Muscle of arm (tissue), 12 donors: ENCODE measurements around the gene GCK. TPM values are rescaled to one million over a fixed set of nuclear protein-coding genes. Genes with fewer than 3 reads are reported as not detected.

Experiments used
- DNase-seq: peaks from one replicate; pipeline ENCODE4 v3.0.0-alpha.2; 2013
- polyA plus RNA-seq, 12 donors: library from polyadenylated mRNA; unstranded; fragments of 120-200 nt; gene quantifications; one replicate each; pipeline ENCODE4 v1.2.1, GENCODE V29; 2013; ENCODE audit not compliant: insufficient read length in 12 of 12

Gene GCK
- polyA plus RNA-seq, 12 donors: 1.7 to 5.7 (median 3.8) TPM; not detected in 2

DNA sequence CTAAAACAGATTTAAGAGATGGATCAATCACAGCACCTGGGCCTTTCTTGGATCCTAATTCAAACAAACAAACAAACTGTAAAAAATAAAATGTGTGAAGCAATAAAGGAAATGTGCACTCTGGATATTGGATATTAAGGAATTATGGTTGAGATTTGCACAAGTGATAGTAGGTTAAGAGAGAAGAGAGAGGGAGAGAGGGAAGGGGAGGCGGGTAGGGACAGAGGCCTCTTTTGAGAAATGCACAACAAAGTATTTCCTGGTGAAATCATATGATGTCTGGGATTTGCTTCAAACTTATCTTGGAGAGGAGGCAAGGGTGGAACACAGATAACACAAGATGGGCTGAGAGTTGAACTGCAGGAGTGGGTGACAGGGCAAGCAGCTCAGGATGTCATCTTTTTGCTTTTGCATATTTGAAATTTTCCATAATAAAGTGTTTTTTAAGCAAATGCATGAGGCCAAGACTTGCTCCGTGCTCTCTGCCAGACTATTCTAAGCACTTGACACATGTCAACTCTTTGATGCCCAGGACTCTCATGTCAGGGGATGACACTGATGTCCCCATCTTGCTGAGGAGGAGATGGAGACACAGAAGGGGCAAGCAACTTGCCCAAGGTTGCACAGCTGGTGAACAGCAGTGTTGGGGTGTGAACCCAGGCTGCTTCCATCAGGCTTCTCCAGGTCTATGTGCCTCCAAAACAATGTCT is 94.2 kb downstream of the GCK start:
- no peak for DNase-seq

DNA sequence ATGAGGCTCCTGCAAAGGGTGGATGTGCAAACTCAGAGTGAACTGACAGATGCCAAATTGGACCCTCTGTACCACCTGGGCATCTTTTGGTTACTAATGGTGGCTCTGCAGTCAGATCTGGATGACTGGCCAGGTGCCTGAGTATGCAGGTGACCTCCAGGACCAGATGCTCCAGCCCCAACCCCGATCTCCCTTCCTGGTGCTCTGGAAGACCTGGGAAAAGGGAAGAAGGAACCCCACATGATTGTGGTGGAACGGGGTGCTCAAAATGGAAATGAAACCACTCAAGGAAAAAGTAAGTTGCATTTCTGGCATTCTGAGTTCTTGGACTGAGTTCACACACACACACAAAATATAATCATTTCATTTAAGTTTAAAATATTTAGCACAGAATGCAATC is 94.9 kb downstream of the GCK start:
- no peak for DNase-seq

Other genes starting within 250 kb of the GCK start
- 1 to 10 TPM in 5 of 12 donors, under 1 TPM in 5, not detected in 2; 0.15 to 4.1 (median 1.1) TPM for gene SPDYE1, start 191.5 kb downstream of the GCK start, polyA plus RNA-seq
- gene DBNL, start 144.7 kb downstream of the GCK start, polyA plus RNA-seq: 10 to 100 TPM in 11 of 12 donors, not detected in 1; 33.9 to 58.7 (median 39.9) TPM
- gene PGAM2, start 123.9 kb downstream of the GCK start, polyA plus RNA-seq: 100 to 1,000 TPM in 10 of 12 donors, 10 to 100 TPM in 1, not detected in 1; 73.0 to 343 (median 210) TPM
- 10 to 100 TPM in 10 of 12 donors, 1 to 10 TPM in 1, not detected in 1; 9.5 to 18.6 (median 14.4) TPM for gene POLM, start 106.9 kb downstream of the GCK start, polyA plus RNA-seq
- 100 to 1,000 TPM in 5 of 12 donors, 10 to 100 TPM in 6, not detected in 1; 57.6 to 145 (median 93.5) TPM for gene AEBP1, start 85.1 kb downstream of the GCK start, polyA plus RNA-seq
- gene POLD2, start 65.9 kb downstream of the GCK start, polyA plus RNA-seq: 100 to 1,000 TPM in 1 of 12 donors, 10 to 100 TPM in 10, not detected in 1; 64.4 to 126 (median 78.2) TPM
- 1 to 10 TPM in 10 of 12 donors, not detected in 2; 1.6 to 7.7 (median 3.9) TPM for gene MYL7, start 48.1 kb downstream of the GCK start, polyA plus RNA-seq
- gene YKT6, start 11.5 kb upstream of the GCK start, polyA plus RNA-seq: 10 to 100 TPM in 11 of 12 donors, not detected in 1; 68.1 to 89.8 (median 70.7) TPM
- 1,000 to 10,000 TPM in 1 of 12 donors, 10 to 100 TPM in 5, 1 to 10 TPM in 6; 3.6 to 1,562 (median 12.8) TPM for gene CAMK2B, start 136.2 kb upstream of the GCK start, polyA plus RNA-seq